ENCODE results near the gene CCL19.
A peak's percentile ranks its signal among the peaks of the same experiment; 100 is the strongest.

CCL19 gene

GRCh38 chr9:34717996-34718614 lies 27.0 kb upstream of the CCL19 start:
- Histone ChIP-seq H3K9me3 (ENCODE audit: severe bottlenecking) (no peaks in the 10 kb centered on the region), H3K4me3 (ENCODE audit: severe bottlenecking) (no peak overlapping the region), H3K36me3 (ENCODE audit: low read depth) (no peaks in the 10 kb centered on the region), H3K4me1 (ENCODE audit: insufficient read depth, poor library complexity, severe bottlenecking) (no peaks in the 10 kb centered on the region), H3K27me3 (ENCODE audit: insufficient read depth, poor library complexity, severe bottlenecking) (no peaks in the 10 kb centered on the region), H3K27ac (ENCODE audit: poor library complexity, severe bottlenecking) (no peak overlapping the region)
- TF ChIP-seq, protein P1, sequence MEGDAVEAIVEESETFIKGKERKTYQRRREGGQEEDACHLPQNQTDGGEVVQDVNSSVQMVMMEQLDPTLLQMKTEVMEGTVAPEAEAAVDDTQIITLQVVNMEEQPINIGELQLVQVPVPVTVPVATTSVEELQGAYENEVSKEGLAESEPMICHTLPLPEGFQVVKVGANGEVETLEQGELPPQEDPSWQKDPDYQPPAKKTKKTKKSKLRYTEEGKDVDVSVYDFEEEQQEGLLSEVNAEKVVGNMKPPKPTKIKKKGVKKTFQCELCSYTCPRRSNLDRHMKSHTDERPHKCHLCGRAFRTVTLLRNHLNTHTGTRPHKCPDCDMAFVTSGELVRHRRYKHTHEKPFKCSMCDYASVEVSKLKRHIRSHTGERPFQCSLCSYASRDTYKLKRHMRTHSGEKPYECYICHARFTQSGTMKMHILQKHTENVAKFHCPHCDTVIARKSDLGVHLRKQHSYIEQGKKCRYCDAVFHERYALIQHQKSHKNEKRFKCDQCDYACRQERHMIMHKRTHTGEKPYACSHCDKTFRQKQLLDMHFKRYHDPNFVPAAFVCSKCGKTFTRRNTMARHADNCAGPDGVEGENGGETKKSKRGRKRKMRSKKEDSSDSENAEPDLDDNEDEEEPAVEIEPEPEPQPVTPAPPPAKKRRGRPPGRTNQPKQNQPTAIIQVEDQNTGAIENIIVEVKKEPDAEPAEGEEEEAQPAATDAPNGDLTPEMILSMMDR (IDR thresholded peaks at IDR 0.05; ENCODE audit: poor library complexity, severe bottlenecking) = no peak
- ATAC-seq (ENCODE audit: low read depth) = no peak
- DNase-seq (ENCODE audit: low spot score) = no peak

- no peak overlapping the region for H3K4me3 ChIP-seq (ENCODE audit: severe bottlenecking)
- DNase-seq (ENCODE audit: low spot score) (no peak), ATAC-seq (ENCODE audit: low read depth) (no peak)
- H3K27me3 ChIP-seq (ENCODE audit: insufficient read depth, poor library complexity, severe bottlenecking) = no peaks in the 10 kb centered on the region
- H3K9me3 ChIP-seq (ENCODE audit: severe bottlenecking) = no peaks in the 10 kb centered on the region
- no peak overlapping the region for H3K27ac ChIP-seq (ENCODE audit: poor library complexity, severe bottlenecking)
- H3K36me3 ChIP-seq (ENCODE audit: low read depth) = no peaks in the 10 kb centered on the region
- TF ChIP-seq, protein P1 (IDR thresholded peaks at IDR 0.05; ENCODE audit: poor library complexity, severe bottlenecking) = no peak
- no peaks in the 10 kb centered on the region for H3K4me1 ChIP-seq (ENCODE audit: insufficient read depth, poor library complexity, severe bottlenecking)
Measured at GRCh38 chr9:34716711-34717110, 25.6 kb upstream of the CCL19 start.

- no peaks in the 10 kb centered on the region for H3K36me3 ChIP-seq (ENCODE audit: low read depth)
- no peak overlapping the region for H3K4me3 ChIP-seq (ENCODE audit: severe bottlenecking)
- no peaks in the 10 kb centered on the region for H3K27me3 ChIP-seq (ENCODE audit: insufficient read depth, poor library complexity, severe bottlenecking)
- TF ChIP-seq, protein P1 (IDR thresholded peaks at IDR 0.05; ENCODE audit: poor library complexity, severe bottlenecking) = no peak
- no peak for DNase-seq (ENCODE audit: low spot score)
- no peak overlapping the region for H3K27ac ChIP-seq (ENCODE audit: poor library complexity, severe bottlenecking)
- H3K9me3 ChIP-seq (ENCODE audit: severe bottlenecking) = no peaks in the 10 kb centered on the region
- ATAC-seq (ENCODE audit: low read depth) = peak; percentile 29; the same call in 1 of the 3 replicates
- H3K4me1 ChIP-seq (ENCODE audit: insufficient read depth, poor library complexity, severe bottlenecking) = no peaks in the 10 kb centered on the region
Measured at GRCh38 chr9:34715639-34716215, 24.7 kb upstream of the CCL19 start.

- TF ChIP-seq, protein P1 (IDR thresholded peaks at IDR 0.05; ENCODE audit: poor library complexity, severe bottlenecking) = no peak
- H3K4me3 ChIP-seq (ENCODE audit: severe bottlenecking) = no peak overlapping the region
- H3K36me3 ChIP-seq (ENCODE audit: low read depth) = no peaks in the 10 kb centered on the region
- no peak for DNase-seq (ENCODE audit: low spot score)
- no peaks in the 10 kb centered on the region for H3K27me3 ChIP-seq (ENCODE audit: insufficient read depth, poor library complexity, severe bottlenecking)
- ATAC-seq (ENCODE audit: low read depth) = no peak
- H3K27ac ChIP-seq (ENCODE audit: poor library complexity, severe bottlenecking) = no peak overlapping the region
- no peaks in the 10 kb centered on the region for H3K4me1 ChIP-seq (ENCODE audit: insufficient read depth, poor library complexity, severe bottlenecking)
- no peaks in the 10 kb centered on the region for H3K9me3 ChIP-seq (ENCODE audit: severe bottlenecking)
Measured at GRCh38 chr9:34714007-34714406, 22.9 kb upstream of the CCL19 start.

DNA sequence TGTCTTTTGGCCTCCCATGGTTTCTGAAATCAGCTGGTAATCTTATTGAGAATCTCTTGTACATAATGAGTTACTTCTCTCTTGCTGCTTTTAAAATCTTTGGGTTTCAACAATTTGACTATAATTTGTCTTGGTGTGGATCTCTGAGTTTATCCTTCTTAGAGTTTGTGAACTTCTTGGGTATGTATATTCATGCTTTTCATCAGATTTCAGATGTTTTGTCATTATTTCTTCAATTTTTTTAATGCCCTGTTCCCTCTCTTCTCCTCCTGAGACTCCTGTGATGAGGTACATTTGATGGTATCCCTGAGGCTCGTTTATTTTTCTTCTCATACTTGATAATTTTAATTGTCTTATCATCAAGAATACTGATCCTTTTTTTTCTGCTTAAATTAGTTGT lies 21.1 kb upstream of the CCL19 start:
- DNase-seq (ENCODE audit: low spot score) = no peak
- TF ChIP-seq, protein P1 (IDR thresholded peaks at IDR 0.05; ENCODE audit: poor library complexity, severe bottlenecking) = no peak

More for the DNA sequence above, 21.1 kb upstream of the CCL19 start:
- ATAC-seq (ENCODE audit: low read depth) = no peak
- no peak overlapping the region for H3K4me3 ChIP-seq (ENCODE audit: severe bottlenecking)
- no peak overlapping the region for H3K27ac ChIP-seq (ENCODE audit: poor library complexity, severe bottlenecking)
- no peaks in the 10 kb centered on the region for H3K4me1 ChIP-seq (ENCODE audit: insufficient read depth, poor library complexity, severe bottlenecking)
- H3K27me3 ChIP-seq (ENCODE audit: insufficient read depth, poor library complexity, severe bottlenecking) = no peaks in the 10 kb centered on the region
- no peaks in the 10 kb centered on the region for H3K9me3 ChIP-seq (ENCODE audit: severe bottlenecking)
- H3K36me3 ChIP-seq (ENCODE audit: low read depth) = no peaks in the 10 kb centered on the region

All from RWPE2 (cell line).